Liver (tissue), 9 donors: ENCODE measurements around the gene CXXC5. TPM values are rescaled to one million over a fixed set of nuclear protein-coding genes. Genes with fewer than 3 reads are reported as not detected.

Source experiments
- DNase-seq: peaks from one replicate; pipeline ENCODE4 v3.0.0-alpha.2; 2017; ENCODE audit warnings: low spot score
- H3K27ac ChIP-seq, 2 donors: one replicate each; pipeline ENCODE4 v1.7.0; 2013; ENCODE audit warnings: inconsistent platforms in 2 of 2, low read length in 2 of 2, control low read depth in 1 of 2, low read depth in 1 of 2, mild to moderate bottlenecking in 1 of 2
- H3K27me3 ChIP-seq, 4 donors: one replicate each; pipeline versions ENCODE4 v1.6.1 to v1.7.0; 2013; ENCODE audit warnings: low read length in 3 of 4, inconsistent platforms in 1 of 4, mild to moderate bottlenecking in 1 of 4, moderate library complexity in 1 of 4; ENCODE audit not compliant: control insufficient read depth in 4 of 4, insufficient read depth in 4 of 4
- H3K36me3 ChIP-seq, 4 donors: one replicate each; pipeline versions ENCODE4 v1.6.1 to v1.7.0; 2013; ENCODE audit warnings: low read length in 3 of 4, mild to moderate bottlenecking in 3 of 4, low read depth in 1 of 4, moderate library complexity in 1 of 4; ENCODE audit not compliant: control insufficient read depth in 4 of 4, insufficient read depth in 3 of 4
- H3K4me1 ChIP-seq, 4 donors: one replicate each; pipeline versions ENCODE4 v1.6.1 to v1.7.0; 2013; ENCODE audit warnings: low read length in 3 of 4, mild to moderate bottlenecking in 3 of 4, moderate library complexity in 1 of 4; ENCODE audit not compliant: control insufficient read depth in 4 of 4, insufficient read depth in 4 of 4
- H3K4me3 ChIP-seq, 3 donors: one replicate each; pipeline versions ENCODE4 v1.6.1 to v1.7.0; 2013; ENCODE audit warnings: low read length in 3 of 3, control low read depth in 1 of 3, low read depth in 1 of 3, mild to moderate bottlenecking in 1 of 3
- H3K9ac ChIP-seq, 2 donors: one replicate each; pipeline ENCODE4 v1.7.0; 2013; ENCODE audit warnings: low read length in 2 of 2, mild to moderate bottlenecking in 2 of 2, moderate library complexity in 2 of 2, control low read depth in 1 of 2, low read depth in 1 of 2
- H3K9me3 ChIP-seq, 4 donors: one replicate each; pipeline versions ENCODE4 v1.6.1 to v1.7.0; 2013; ENCODE audit warnings: low read length in 3 of 4; ENCODE audit not compliant: control insufficient read depth in 4 of 4
- EGR1 ChIP-seq, 2 donors: IDR thresholded peaks; 2 replicates each; pipeline ENCODE4 v1.6.1; 2016 to 2018; ENCODE audit warnings: antibody characterized with exemption in 2 of 2, low read depth in 2 of 2
- GABPA ChIP-seq, 2 donors: IDR thresholded peaks in 1 of 2; conservative IDR thresholded peaks in 1 of 2; 2 replicates each; pipeline ENCODE4 v1.6.1; 2016; ENCODE audit warnings: antibody characterized with exemption in 2 of 2, mild to moderate bottlenecking in 1 of 2, moderate library complexity in 1 of 2
- HNF4A ChIP-seq, 2 donors: conservative IDR thresholded peaks; 2 replicates each; pipeline ENCODE4 v1.6.1; 2016; ENCODE audit warnings: antibody characterized with exemption in 2 of 2, mild to moderate bottlenecking in 2 of 2
- HNF4G ChIP-seq: IDR thresholded peaks from 2 replicates; pipeline ENCODE4 v1.6.1; 2016; ENCODE audit warnings: antibody characterized with exemption
- NR2F2 ChIP-seq: IDR thresholded peaks from 2 replicates; pipeline ENCODE4 v1.6.1; 2016; ENCODE audit warnings: antibody characterized with exemption
- RAD21 ChIP-seq, 2 donors: IDR thresholded peaks; 2 replicates each; pipeline ENCODE4 v1.6.1; 2016; ENCODE audit warnings: antibody characterized with exemption in 2 of 2, mild to moderate bottlenecking in 2 of 2
- SP1 ChIP-seq: IDR thresholded peaks from 2 replicates; pipeline ENCODE4 v1.6.1; 2018; ENCODE audit warnings: antibody characterized with exemption, mild to moderate bottlenecking
- TAF1 ChIP-seq: conservative IDR thresholded peaks from 2 replicates; pipeline ENCODE4 v1.6.1; 2016; ENCODE audit warnings: antibody characterized with exemption, mild to moderate bottlenecking
- WGBS: extraction: QIAGEN DNeasy Blood & Tissue Kit; methylation state at CpG from one replicate; pipeline ENCODE4 v1.1.7; 2013; 5-methylcytosine and 5-hydroxymethylcytosine counted together
- polyA plus RNA-seq, 2 donors: library from polyadenylated mRNA; stranded (reverse) in 1 of 2; unstranded in 1 of 2; fragments of 200-250 nt in 1 of 2; fragments of >200 nt in 1 of 2; fragmentation: Nextera tagmentation in 1 of 2; extraction: Ambion mirVana in 1 of 2; gene quantifications; one replicate each; pipeline versions ENCODE4 v1.2.1 to v1.2.3, GENCODE V29; 2013 to 2015
- total RNA-seq, 2 donors: library from RNA; depleted of rRNA; stranded (reverse); fragments of >200 nt; gene quantifications; one replicate each; pipeline ENCODE4 v1.2.3, GENCODE V29; 2014
- TF ChIP-seq, protein P1 (sequence below): fragments of 150-350 bp; IDR thresholded peaks from 2 replicates; pipeline ENCODE4 v1.5.1; 2017; ENCODE audit warnings: improper control_type of control experiment, low read depth, low read length; ENCODE audit not compliant: missing input control
- TF ChIP-seq, protein P2 (sequence below): IDR thresholded peaks from 2 replicates; pipeline ENCODE4 v1.6.1; 2016; ENCODE audit warnings: antibody characterized with exemption
- donor health status: healthy.
- donor health status: healthy.
- donor health status: healthy.
- donor health status: healthy.
- donor health status: healthy.

The CXXC5 gene
- total and polyA plus RNA-seq, 4 donors: 40.6 to 78.6 (median 64.5) TPM

DNA sequence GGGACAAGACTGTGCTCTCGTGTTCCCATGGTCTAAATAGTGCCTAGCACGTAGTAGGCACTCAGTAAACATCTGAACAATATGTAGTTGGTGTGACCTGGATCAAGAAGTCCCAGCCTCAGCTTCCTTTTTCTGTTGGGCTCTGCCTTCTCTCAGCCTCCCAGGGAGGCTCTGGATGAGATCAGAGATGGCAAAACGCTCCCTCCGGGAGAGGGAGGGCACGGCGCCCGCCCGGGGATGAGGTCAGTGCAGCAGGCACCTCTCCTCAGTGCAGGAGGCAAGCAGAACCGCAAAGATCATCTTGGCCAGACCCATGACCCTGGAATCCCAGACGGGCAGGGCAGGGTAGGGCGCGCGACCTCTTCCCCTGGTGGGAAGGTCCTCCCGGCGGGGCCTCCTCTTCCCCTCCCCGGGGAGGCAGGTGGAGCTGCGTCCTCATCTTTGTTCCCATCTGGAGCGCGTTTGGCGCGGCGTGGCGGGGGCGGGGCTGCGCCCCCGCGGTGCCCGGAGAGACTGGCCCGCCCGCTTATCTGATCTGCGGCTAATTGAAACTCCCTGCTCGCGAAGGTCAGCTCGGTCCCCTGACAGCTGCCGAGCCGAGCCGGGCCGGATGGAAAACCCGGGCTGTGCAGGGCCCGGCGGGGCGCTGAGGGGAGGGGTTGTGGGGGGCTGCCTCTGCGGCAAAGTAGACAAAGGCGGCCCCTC, 60.9 kb downstream of the CXXC5 start:
- TF ChIP-seq NR2F2 (peak; percentile 14), EGR1 (IDR thresholded peaks at IDR 0.05; ENCODE audit: low read depth in 2 of 2) (no peak)
- 13% methylated on average over 44 of the region's 44 CpGs for WGBS
- DNase-seq: no peak
- H3K27me3 ChIP-seq: no peaks in the 10 kb centered on the region
- peaks cover 4 to 25% (median 13%) of the 10 kb centered on the region in 4 donors for H3K4me1 ChIP-seq
- no peaks in the 10 kb centered on the region for H3K36me3 ChIP-seq
- peaks cover 0 to 5% (median 0%) of the 10 kb centered on the region in 4 donors for H3K9me3 ChIP-seq
- H3K9ac ChIP-seq: no peak overlapping the region
- peak overlapping the region in 1 of 3 donors; percentile 22 for H3K4me3 ChIP-seq
- H3K27ac ChIP-seq: no peak overlapping the region

DNA sequence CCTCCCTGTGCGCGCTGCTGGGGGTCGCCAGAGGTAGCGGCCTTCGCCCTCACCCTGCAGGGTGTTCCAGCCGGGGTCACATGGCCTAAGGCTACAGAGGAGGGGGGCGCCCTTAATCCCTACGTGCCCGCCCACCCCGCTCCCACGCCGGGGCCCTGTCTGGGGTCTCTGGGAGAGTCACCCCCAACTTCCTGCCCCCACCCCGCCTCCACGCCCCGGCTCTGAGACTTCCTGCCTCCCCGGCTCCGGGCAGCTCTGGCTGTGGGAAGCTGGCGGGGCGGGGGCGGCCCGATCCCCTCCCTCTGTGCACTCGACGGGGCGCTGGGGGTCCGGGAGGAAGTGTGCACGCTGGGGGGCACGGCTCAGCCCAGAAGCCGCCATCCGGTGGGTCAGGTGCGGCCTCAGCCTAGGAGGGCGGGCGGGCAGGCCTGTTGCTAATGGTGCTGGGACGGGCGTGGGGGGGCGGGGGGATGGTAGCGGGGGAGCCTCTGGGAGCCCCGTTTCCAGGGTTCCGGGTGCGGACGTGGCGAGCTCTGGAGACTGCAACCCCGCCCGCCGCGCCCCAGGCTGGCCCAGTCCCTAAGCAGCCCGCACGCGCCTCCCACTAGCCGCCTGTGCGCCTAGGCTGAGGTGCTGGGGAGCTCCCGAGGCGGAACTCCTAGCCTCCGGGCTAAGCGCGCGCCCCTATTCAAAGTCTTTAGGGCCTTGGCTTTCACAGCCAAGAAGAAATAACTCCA, 61.6 kb downstream of the CXXC5 start:
- H3K36me3 ChIP-seq: no peaks in the 10 kb centered on the region
- no peaks in the 10 kb centered on the region for H3K27me3 ChIP-seq
- WGBS: 34% methylated on average over 56 of the region's 56 CpGs
- TF ChIP-seq HNF4A (conservative IDR thresholded peaks at IDR 0.05) (no peak), NR2F2 (peak; percentile 5)
- no peak for DNase-seq
- peak overlapping the region in 1 of 3 donors; percentile 22 for H3K4me3 ChIP-seq
- H3K9ac ChIP-seq: no peak overlapping the region
- peaks cover 4 to 25% (median 13%) of the 10 kb centered on the region in 4 donors for H3K4me1 ChIP-seq
- peaks cover 0 to 5% (median 0%) of the 10 kb centered on the region in 4 donors for H3K9me3 ChIP-seq
- no peak overlapping the region for H3K27ac ChIP-seq

DNA sequence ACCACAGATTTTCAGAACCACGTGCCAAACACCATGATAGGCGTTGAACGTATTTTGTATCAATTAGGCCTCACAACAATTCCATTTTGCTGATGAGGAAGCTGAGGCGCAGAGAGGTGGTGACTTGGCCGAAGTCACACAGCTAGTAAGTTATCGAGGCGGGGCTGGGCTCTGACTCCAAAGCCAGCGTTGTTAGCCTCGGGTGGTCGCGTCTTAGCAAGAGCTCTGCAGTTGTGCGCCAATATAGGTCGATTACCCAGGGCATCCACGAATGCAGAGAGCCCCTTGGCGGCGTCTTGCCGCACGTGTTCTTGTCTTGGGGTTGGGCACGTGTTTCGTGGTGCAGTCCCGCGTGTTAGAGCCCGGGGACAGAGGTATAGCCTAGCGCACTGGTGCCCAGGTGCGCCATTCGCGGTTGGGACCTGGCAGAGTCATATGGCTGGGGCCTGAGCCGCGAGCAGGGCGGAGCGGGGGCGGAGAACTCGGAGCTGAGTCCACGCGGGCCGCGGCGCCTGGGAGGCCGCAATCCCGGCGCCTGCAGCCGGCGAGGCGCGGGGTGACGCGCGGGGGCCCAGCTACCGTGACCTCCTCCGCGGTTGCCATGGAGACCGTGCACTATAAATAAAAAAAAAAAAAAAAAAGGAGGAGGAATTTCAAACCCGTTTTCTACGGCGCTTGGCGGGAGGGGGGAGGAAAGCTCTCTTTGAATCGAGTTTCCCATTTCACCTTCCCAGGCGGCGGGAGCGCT, 62.3 kb downstream of the CXXC5 start:
- Histone ChIP-seq H3K9me3 (peaks cover 0 to 5% (median 0%) of the 10 kb centered on the region in 4 donors), H3K9ac (no peak overlapping the region), H3K4me3 (peak overlapping the region in 1 of 3 donors; percentile 38), H3K27ac (no peak overlapping the region), H3K4me1 (peaks cover 4 to 25% (median 13%) of the 10 kb centered on the region in 4 donors), H3K27me3 (no peaks in the 10 kb centered on the region), H3K36me3 (no peaks in the 10 kb centered on the region)
- DNase-seq: no peak
- TF ChIP-seq TAF1: no peak
- no peak for TF ChIP-seq GABPA (IDR thresholded peaks at IDR 0.05 in 1 of 2, conservative IDR thresholded peaks at IDR 0.05 in 1 of 2)
- TF ChIP-seq, protein P1, sequence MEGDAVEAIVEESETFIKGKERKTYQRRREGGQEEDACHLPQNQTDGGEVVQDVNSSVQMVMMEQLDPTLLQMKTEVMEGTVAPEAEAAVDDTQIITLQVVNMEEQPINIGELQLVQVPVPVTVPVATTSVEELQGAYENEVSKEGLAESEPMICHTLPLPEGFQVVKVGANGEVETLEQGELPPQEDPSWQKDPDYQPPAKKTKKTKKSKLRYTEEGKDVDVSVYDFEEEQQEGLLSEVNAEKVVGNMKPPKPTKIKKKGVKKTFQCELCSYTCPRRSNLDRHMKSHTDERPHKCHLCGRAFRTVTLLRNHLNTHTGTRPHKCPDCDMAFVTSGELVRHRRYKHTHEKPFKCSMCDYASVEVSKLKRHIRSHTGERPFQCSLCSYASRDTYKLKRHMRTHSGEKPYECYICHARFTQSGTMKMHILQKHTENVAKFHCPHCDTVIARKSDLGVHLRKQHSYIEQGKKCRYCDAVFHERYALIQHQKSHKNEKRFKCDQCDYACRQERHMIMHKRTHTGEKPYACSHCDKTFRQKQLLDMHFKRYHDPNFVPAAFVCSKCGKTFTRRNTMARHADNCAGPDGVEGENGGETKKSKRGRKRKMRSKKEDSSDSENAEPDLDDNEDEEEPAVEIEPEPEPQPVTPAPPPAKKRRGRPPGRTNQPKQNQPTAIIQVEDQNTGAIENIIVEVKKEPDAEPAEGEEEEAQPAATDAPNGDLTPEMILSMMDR: no peak
- no peak for TF ChIP-seq EGR1 (IDR thresholded peaks at IDR 0.05; ENCODE audit: low read depth in 2 of 2)
- TF ChIP-seq, protein P2, sequence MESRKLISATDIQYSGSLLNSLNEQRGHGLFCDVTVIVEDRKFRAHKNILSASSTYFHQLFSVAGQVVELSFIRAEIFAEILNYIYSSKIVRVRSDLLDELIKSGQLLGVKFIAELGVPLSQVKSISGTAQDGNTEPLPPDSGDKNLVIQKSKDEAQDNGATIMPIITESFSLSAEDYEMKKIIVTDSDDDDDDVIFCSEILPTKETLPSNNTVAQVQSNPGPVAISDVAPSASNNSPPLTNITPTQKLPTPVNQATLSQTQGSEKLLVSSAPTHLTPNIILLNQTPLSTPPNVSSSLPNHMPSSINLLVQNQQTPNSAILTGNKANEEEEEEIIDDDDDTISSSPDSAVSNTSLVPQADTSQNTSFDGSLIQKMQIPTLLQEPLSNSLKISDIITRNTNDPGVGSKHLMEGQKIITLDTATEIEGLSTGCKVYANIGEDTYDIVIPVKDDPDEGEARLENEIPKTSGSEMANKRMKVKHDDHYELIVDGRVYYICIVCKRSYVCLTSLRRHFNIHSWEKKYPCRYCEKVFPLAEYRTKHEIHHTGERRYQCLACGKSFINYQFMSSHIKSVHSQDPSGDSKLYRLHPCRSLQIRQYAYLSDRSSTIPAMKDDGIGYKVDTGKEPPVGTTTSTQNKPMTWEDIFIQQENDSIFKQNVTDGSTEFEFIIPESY: no peak
- TF ChIP-seq HNF4G: no peak
- no peak for TF ChIP-seq HNF4A (conservative IDR thresholded peaks at IDR 0.05)
- no peak for TF ChIP-seq RAD21 (IDR thresholded peaks at IDR 0.05)
- no peak for TF ChIP-seq SP1
- 23% methylated on average over 60 of the region's 60 CpGs for WGBS
